MM.1S (cell line): Measurements from ENCODE around the gene APBB1IP.

Experiments
- DNase-seq: peaks from one replicate; pipeline ENCODE4 v3.0.0-alpha.2; 2015
- H2AFZ ChIP-seq: fragments of 300-600 bp; sonication (generic); 2 replicates; pipeline ENCODE4 v1.6.0; 2016; ENCODE audit warnings: antibody characterized with exemption, low read length
- H3F3A ChIP-seq: fragments of 300-600 bp; sonication (generic); 2 replicates; pipeline ENCODE4 v1.6.1; 2016; ENCODE audit warnings: mild to moderate bottlenecking, antibody characterized with exemption, low read length, moderate library complexity, mixed read lengths; ENCODE audit not compliant: insufficient read depth
- H3K27ac ChIP-seq: fragments of 300-600 bp; sonication (generic); 2 replicates; pipeline ENCODE4 v1.5.1; 2016; ENCODE audit warnings: mild to moderate bottlenecking, low read length
- H3K27me3 ChIP-seq: fragments of 300-600 bp; sonication (generic); replicated peaks from 2 replicates; pipeline ENCODE4 v1.6.0; 2016; ENCODE audit warnings: low read length; ENCODE audit not compliant: insufficient read depth
- H3K36me3 ChIP-seq: fragments of 300-600 bp; sonication (generic); replicated peaks from 2 replicates; pipeline ENCODE4 v1.6.1; 2016; ENCODE audit warnings: mild to moderate bottlenecking, low read length, mixed read lengths; ENCODE audit not compliant: insufficient read depth
- H3K4me1 ChIP-seq: fragments of 300-600 bp; sonication (generic); 2 replicates; pipeline ENCODE4 v1.6.1; 2016; ENCODE audit warnings: low read length, mixed read lengths
- H3K4me2 ChIP-seq: fragments of 300-600 bp; sonication (generic); 2 replicates; pipeline ENCODE4 v1.6.0; 2016; ENCODE audit warnings: low read depth, low read length
- H3K4me3 ChIP-seq: fragments of 300-600 bp; sonication (generic); 2 replicates; pipeline ENCODE4 v1.5.1; 2016; ENCODE audit warnings: low read length, mixed read lengths
- H3K79me2 ChIP-seq: fragments of 300-600 bp; sonication (generic); 2 replicates; pipeline ENCODE4 v1.6.1; 2016; ENCODE audit warnings: mixed run types, low read length, mixed read lengths
- H3K9ac ChIP-seq: fragments of 300-600 bp; sonication (generic); 2 replicates; pipeline ENCODE4 v1.6.1; 2016; ENCODE audit warnings: low read length, mixed read lengths
- H3K9me2 ChIP-seq: fragments of 300-600 bp; sonication (generic); replicated peaks from 2 replicates; pipeline ENCODE4 v1.6.1; 2016; ENCODE audit warnings: mild to moderate bottlenecking, low read length, mixed read lengths; ENCODE audit not compliant: insufficient read depth
- H3K9me3 ChIP-seq: fragments of 300-600 bp; sonication (generic); replicated peaks from 2 replicates; pipeline ENCODE4 v1.6.1; 2016; ENCODE audit warnings: mild to moderate bottlenecking, low read length, mixed read lengths; ENCODE audit not compliant: insufficient read depth
- H4K20me1 ChIP-seq: fragments of 300-600 bp; sonication (generic); 2 replicates; pipeline ENCODE4 v1.6.1; 2016; ENCODE audit warnings: mild to moderate bottlenecking, low read length, moderate library complexity, mixed read lengths; ENCODE audit not compliant: insufficient read depth
- CTCF ChIP-seq: fragments of 300-600 bp; sonication (generic); IDR thresholded peaks from 2 replicates; pipeline ENCODE4 v1.5.1; 2016; ENCODE audit warnings: antibody characterized with exemption, low read length, mixed read lengths
- EZH2 ChIP-seq: fragments of 300-600 bp; sonication (generic); optimal IDR thresholded peaks from 2 replicates; pipeline ENCODE3; 2017; ENCODE audit warnings: low read depth, mild to moderate bottlenecking, antibody characterized with exemption, low read length, mixed read lengths
- EZH2phosphoT487 ChIP-seq: fragments of 300-600 bp; sonication (generic); IDR thresholded peaks from 2 replicates; pipeline ENCODE4 v1.6.1; 2018; ENCODE audit warnings: antibody characterized with exemption, low read length

APBB1IP gene

GRCh38 chr10:26556748-26557640 lies 118.9 kb downstream of the APBB1IP start:
- H3K36me3 ChIP-seq = no peaks in the 10 kb centered on the region
- H4K20me1 ChIP-seq = no peaks in the 10 kb centered on the region
- H2AFZ ChIP-seq = no peak overlapping the region

GRCh38 chr10:26557641-26558014 lies 119.5 kb downstream of the APBB1IP start:
- no peaks in the 10 kb centered on the region for H4K20me1 ChIP-seq
- H3K9me3 ChIP-seq = no peaks in the 10 kb centered on the region
- H3K4me1 ChIP-seq = no peaks in the 10 kb centered on the region
- H3K27ac ChIP-seq = no peak overlapping the region
- no peaks in the 10 kb centered on the region for H3K27me3 ChIP-seq
- H3F3A ChIP-seq = no peaks in the 10 kb centered on the region
- H3K36me3 ChIP-seq = no peaks in the 10 kb centered on the region
- H3K4me2 ChIP-seq = no peak overlapping the region
- no peaks in the 10 kb centered on the region for H3K79me2 ChIP-seq
- TF ChIP-seq CTCF = no peak
- no peak for TF ChIP-seq EZH2
- no peak for TF ChIP-seq EZH2phosphoT487
- H2AFZ ChIP-seq = no peak overlapping the region
- H3K9ac ChIP-seq = no peak overlapping the region
- no peak overlapping the region for H3K4me3 ChIP-seq
- H3K9me2 ChIP-seq = no peaks in the 10 kb centered on the region
- no peak for DNase-seq

More at GRCh38 chr10:26556748-26557640, 118.9 kb downstream of the APBB1IP start:
- H3K9me3 ChIP-seq = no peaks in the 10 kb centered on the region
- TF ChIP-seq EZH2phosphoT487 (no peak), CTCF (peak; percentile 91), EZH2 (no peak)
- no peak overlapping the region for H3K4me2 ChIP-seq
- H3K27me3 ChIP-seq = no peaks in the 10 kb centered on the region
- no peaks in the 10 kb centered on the region for H3F3A ChIP-seq
- no peak overlapping the region for H3K27ac ChIP-seq
- H3K4me3 ChIP-seq = no peak overlapping the region
- H3K4me1 ChIP-seq = no peaks in the 10 kb centered on the region
- peak; percentile 47 for DNase-seq
- no peaks in the 10 kb centered on the region for H3K79me2 ChIP-seq
- no peak overlapping the region for H3K9ac ChIP-seq
- no peaks in the 10 kb centered on the region for H3K9me2 ChIP-seq

GRCh38 chr10:26566525-26567350 lies 128.6 kb downstream of the APBB1IP start:
- Histone ChIP-seq H3K4me3 (no peak overlapping the region), H2AFZ (no peak overlapping the region)

More at GRCh38 chr10:26566525-26567350, 128.6 kb downstream of the APBB1IP start:
- no peaks in the 10 kb centered on the region for H3K79me2 ChIP-seq
- TF ChIP-seq CTCF (no peak), EZH2phosphoT487 (no peak), EZH2 (no peak)
- no peaks in the 10 kb centered on the region for H3F3A ChIP-seq
- no peaks in the 10 kb centered on the region for H3K9me3 ChIP-seq
- no peaks in the 10 kb centered on the region for H3K27me3 ChIP-seq
- no peak overlapping the region for H3K27ac ChIP-seq
- no peak overlapping the region for H3K9ac ChIP-seq
- no peak for DNase-seq
- H3K4me2 ChIP-seq = no peak overlapping the region
- no peaks in the 10 kb centered on the region for H3K4me1 ChIP-seq
- no peaks in the 10 kb centered on the region for H3K9me2 ChIP-seq
- H4K20me1 ChIP-seq = no peaks in the 10 kb centered on the region
- H3K36me3 ChIP-seq = no peaks in the 10 kb centered on the region
